GM10847 (cell line): ENCODE measurements around the gene CHCHD3.

Experiments used
- POLR2A ChIP-seq: IDR thresholded peaks from 2 replicates; pipeline ENCODE4 v1.6.1; 2011; ENCODE audit not compliant: insufficient read length; ENCODE audit errors: extremely low read depth

CHCHD3 gene

DNA sequence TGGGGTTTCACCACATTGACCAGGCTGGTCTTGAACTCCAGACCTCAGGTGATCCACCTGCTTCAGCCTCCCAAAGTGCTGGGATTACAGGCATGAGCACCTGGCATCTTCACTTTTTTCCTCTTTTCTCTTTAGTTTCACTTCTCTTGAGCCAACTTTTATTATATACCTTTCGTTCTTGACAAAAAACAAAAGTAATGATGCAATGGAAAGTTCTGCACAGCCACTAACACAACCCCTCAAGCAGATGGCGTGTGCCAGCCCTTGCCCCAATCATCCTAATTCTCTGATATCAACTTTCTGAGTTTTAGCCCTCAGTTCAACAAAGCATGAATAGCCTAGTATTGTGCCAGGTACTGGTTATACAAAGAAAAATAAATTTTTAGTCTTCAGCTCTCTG lies 223.6 kb downstream of the CHCHD3 start:
- no peak for TF ChIP-seq POLR2A

- no peak for TF ChIP-seq POLR2A
Observed at GRCh38 chr7:132857703-132858102, 224.2 kb downstream of the CHCHD3 start.

GRCh38 chr7:132857031-132857430 lies 224.9 kb downstream of the CHCHD3 start:
- TF ChIP-seq POLR2A: no peak

DNA sequence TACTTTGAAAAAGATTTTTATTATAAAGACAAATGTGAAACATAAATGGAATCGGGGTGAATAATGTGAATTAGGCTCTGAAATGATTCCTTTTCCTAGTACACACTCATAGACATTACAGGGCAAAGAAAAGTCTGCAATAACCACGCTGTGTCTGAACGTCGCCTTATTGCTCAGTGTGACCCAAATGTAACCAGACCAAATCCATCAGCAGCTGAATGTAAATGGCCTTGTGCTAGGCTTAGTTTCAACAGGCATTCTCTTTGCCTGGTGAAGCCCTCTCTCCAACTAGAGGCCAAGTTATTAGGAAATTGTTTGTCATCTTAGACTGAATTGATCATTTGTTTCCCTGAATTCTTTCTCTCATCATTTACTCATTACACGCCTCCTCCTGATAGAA lies 225.5 kb downstream of the CHCHD3 start:
- no peak for TF ChIP-seq POLR2A

DNA sequence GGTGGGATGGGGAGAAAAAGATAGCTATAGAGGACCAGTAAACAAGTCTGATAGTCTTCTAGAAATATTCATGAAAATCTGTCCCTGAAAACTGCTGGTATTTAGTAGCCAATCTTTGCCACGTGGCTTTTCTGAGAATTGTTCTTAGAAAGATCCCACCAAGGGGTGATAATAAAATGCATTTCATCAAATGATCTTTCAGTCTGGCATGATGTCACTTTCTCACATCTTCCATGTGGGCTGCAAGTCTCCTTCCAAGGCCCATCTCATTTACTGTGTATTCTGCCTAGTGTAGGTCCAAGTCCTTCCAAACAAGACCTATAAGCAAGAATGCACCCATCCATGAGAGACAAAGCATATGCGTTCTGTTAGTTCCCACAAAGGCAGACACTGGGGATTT lies 226.0 kb downstream of the CHCHD3 start:
- TF ChIP-seq POLR2A: no peak

- no peak for TF ChIP-seq POLR2A
Observed at GRCh38 chr7:132854238-132854637, 227.7 kb downstream of the CHCHD3 start.

- TF ChIP-seq POLR2A: no peak
Observed at GRCh38 chr7:132847376-132847775, 234.5 kb downstream of the CHCHD3 start.

DNA sequence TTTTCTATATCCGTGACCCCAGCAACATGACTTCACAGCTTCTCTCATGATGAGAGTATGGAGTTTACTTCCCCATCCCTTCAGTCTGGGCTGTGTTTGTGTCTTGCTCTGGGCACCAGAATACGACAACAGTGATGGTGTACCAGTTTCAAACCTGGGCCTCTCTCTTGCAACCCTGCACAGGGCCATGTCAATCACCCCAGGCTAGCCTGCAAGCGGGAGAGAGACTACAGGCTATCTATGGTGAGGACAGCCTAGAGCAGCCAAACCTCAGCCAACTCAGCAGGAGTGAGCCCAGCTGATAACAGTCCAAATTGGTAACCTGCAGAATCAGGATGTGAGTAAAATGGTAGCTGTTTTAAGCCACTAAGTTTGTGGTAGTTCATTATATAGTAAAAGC lies 235.8 kb downstream of the CHCHD3 start:
- TF ChIP-seq POLR2A: no peak

DNA sequence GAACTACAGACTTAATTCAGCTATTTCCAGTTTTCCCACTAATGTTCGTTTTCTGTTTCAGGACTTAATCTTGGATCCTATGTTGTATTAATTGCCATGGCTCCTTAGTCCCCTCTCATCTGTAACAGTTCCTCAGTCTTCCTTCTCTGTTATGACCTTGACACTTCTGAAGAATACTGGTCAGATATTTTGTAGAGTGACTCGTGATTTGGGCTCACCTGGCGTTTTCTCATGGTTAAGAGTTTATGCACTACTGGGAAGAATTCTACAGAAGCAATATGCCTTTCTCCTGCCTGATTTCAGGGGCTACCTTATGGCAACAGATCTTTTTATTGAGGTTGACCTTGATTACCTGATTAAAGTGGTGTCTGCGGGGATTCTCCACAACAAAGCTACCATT lies 239.4 kb downstream of the CHCHD3 start:
- no peak for TF ChIP-seq POLR2A

- no peak for TF ChIP-seq POLR2A
Observed at GRCh38 chr7:132840199-132840598, 241.7 kb downstream of the CHCHD3 start.

DNA sequence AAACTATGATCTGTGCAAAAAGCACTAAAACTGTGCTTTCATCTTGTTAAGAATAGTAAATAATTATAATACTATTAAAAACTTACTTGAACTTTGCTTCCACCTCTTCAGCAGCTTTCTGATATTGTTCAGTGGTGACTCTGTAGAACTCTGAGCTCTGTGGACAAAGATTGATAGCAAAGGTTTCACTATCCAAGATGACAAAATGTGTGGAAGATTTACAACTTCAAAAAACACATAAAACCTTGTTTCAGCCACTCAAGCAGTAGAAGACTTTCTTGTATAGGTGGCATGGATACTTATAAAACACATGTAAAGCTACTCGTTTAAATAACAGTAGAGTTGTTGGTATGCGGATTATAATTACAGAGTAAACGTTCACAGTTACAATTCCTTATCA lies 243.6 kb downstream of the CHCHD3 start:
- no peak for TF ChIP-seq POLR2A

DNA sequence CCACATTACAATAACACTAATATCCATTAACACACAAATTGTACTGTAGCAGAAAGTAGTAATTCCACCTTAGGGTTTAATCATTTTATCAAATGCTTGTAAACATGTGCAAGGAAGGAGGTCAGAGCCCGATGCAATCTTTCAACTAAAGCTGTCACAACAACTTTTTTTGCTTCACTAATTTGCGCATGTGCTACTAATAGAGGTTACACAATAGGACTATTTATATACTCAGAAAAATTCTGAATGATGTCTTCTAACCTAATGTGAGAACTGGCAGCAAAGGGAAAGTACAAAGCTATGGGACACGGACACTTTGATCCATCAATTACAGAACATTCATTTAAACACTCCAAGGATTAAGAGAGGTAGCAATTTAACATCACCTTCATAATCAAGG lies 244.4 kb downstream of the CHCHD3 start:
- TF ChIP-seq POLR2A: no peak

GRCh38 chr7:132836746-132837145 lies 245.1 kb downstream of the CHCHD3 start:
- no peak for TF ChIP-seq POLR2A

- no peak for TF ChIP-seq POLR2A
Observed at GRCh38 chr7:132830941-132831340, 250.9 kb downstream of the CHCHD3 start.

DNA sequence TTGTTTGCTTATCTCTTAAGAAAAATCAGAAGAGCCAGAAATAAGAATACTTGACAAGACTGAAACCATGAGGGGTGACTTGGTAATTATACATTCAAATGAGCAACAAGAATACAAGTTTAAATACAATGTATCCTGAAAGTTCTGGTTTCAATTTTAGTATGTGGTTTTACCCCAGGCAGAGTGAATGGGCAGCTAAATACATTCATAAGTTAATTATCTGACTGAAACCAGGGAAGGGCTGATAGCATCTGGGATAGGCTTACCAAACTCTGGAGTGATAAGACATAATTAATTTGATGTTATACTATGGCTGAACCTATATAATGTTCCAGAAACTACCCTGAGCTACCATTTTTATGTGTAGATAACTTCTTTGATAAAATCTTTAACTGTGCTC lies 253.4 kb downstream of the CHCHD3 start:
- TF ChIP-seq POLR2A: no peak

DNA sequence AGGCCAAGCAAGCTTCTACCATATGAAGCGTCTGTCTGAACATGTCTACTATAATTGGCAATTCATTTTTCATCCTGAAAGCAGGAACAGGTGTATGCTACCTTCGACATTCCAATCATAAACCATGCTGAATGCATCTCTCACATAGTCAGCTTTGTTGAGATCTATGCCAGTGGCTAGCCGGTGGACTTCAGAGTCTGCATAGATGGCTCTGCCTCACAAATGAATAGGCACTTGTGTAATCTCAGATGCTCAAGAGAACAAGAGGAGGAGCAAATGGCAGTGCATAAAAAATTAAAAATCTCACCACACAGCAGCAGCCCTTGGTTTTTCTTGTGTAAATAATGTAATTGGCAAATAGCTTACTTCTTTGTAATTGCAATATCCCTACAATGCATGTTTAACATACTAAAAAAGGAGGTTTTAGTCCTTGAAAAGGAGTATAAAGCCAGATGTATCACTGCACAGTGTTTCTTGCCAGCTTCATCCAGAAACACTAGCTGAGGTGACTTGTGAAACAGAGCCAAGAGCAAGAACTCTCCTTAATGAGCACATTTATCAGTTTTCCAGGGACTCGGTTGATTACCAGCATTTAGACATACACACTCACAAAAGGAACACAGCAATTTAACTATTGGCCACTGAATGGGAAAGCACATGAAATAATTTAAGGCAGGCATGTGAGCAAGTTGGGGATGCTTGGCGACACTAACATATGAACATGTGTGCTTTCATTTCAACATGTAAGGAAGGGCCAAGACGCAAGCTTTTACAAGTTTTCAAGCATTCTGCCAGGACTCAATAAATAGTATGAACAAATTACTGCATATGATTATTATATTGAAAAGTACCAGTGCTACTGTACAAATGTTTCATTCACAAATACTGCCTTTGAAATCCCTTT lies 255.7 kb downstream of the CHCHD3 start:
- TF ChIP-seq POLR2A: no peak

- TF ChIP-seq POLR2A: no peak
Observed at GRCh38 chr7:132825222-132825621, 256.7 kb downstream of the CHCHD3 start.

GRCh38 chr7:132819648-132820047 lies 262.2 kb downstream of the CHCHD3 start:
- no peak for TF ChIP-seq POLR2A

DNA sequence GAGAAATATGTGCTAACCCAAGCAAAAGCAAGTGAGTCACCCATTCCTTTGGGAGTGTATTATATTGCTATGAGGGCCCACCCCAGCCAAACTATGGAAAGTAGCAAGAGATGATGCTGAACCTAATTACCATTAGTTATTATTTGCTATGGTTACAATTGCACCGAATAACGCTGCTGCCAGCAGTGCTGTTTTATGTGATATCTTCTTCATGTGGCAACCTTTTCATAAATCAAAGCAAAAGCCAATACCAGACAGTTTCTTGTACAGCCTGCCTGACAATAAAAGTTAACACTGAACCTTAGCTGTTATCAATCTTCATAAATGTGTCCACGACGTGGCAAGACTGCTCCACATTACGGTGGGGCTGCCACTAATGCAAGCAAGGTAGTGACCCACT lies 263.9 kb downstream of the CHCHD3 start:
- no peak for TF ChIP-seq POLR2A
